ENCODE data around the gene UBA52.

DNA sequence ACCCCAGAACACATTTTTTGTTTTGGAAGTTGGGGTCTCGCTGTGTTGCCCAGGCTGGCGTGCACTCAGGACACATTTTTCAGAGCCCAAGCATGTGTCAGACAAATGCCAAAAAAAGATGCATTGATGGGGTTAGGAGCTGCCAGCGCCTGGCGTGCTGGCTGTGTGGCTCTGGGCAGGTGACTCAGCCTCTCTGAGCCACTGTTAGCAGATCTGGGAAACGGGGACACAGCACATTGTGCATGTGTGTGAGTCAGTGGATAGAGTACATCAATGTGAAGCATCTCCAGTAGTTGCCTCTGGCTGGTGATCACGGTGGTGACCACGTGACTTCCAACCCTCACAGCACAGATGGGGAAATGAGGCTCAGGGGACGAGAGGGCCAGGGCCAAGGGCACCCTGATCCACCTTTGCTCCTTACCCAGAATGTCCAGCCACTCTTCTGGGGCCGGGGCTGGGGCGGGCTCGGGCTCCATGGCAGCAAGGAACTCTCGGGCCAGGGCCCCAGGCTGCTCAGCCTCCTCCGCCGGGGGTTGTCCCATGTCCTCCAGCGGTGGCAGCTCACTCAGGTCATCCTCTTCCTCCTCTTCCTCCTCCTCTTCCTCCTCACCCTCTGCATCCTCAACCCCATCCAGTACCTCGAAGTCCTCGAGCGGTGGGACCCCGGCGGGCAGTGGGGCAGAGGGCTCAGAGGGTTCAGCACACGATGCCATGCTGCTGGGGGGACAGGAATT, 30.2 kb upstream of the UBA52 start:
- TF ChIP-seq, protein P1, sequence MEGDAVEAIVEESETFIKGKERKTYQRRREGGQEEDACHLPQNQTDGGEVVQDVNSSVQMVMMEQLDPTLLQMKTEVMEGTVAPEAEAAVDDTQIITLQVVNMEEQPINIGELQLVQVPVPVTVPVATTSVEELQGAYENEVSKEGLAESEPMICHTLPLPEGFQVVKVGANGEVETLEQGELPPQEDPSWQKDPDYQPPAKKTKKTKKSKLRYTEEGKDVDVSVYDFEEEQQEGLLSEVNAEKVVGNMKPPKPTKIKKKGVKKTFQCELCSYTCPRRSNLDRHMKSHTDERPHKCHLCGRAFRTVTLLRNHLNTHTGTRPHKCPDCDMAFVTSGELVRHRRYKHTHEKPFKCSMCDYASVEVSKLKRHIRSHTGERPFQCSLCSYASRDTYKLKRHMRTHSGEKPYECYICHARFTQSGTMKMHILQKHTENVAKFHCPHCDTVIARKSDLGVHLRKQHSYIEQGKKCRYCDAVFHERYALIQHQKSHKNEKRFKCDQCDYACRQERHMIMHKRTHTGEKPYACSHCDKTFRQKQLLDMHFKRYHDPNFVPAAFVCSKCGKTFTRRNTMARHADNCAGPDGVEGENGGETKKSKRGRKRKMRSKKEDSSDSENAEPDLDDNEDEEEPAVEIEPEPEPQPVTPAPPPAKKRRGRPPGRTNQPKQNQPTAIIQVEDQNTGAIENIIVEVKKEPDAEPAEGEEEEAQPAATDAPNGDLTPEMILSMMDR (IDR thresholded peaks at IDR 0.05; ENCODE audit: poor library complexity, severe bottlenecking) = no peak
- TF ChIP-seq EP300 (conservative IDR thresholded peaks at IDR 0.05; ENCODE audit: poor library complexity, severe bottlenecking) = no peak
- TF ChIP-seq, protein P2, sequence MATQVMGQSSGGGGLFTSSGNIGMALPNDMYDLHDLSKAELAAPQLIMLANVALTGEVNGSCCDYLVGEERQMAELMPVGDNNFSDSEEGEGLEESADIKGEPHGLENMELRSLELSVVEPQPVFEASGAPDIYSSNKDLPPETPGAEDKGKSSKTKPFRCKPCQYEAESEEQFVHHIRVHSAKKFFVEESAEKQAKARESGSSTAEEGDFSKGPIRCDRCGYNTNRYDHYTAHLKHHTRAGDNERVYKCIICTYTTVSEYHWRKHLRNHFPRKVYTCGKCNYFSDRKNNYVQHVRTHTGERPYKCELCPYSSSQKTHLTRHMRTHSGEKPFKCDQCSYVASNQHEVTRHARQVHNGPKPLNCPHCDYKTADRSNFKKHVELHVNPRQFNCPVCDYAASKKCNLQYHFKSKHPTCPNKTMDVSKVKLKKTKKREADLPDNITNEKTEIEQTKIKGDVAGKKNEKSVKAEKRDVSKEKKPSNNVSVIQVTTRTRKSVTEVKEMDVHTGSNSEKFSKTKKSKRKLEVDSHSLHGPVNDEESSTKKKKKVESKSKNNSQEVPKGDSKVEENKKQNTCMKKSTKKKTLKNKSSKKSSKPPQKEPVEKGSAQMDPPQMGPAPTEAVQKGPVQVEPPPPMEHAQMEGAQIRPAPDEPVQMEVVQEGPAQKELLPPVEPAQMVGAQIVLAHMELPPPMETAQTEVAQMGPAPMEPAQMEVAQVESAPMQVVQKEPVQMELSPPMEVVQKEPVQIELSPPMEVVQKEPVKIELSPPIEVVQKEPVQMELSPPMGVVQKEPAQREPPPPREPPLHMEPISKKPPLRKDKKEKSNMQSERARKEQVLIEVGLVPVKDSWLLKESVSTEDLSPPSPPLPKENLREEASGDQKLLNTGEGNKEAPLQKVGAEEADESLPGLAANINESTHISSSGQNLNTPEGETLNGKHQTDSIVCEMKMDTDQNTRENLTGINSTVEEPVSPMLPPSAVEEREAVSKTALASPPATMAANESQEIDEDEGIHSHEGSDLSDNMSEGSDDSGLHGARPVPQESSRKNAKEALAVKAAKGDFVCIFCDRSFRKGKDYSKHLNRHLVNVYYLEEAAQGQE (IDR thresholded peaks at IDR 0.05; ENCODE audit: borderline replicate concordance) = no peak
- no peak for TF ChIP-seq TAF1 (IDR thresholded peaks at IDR 0.05; ENCODE audit: low read depth)
- no peak for TF ChIP-seq POLR2AphosphoS5 (IDR thresholded peaks at IDR 0.05)
- no peak for TF ChIP-seq EZH2 (IDR thresholded peaks at IDR 0.05; ENCODE audit: borderline replicate concordance, insufficient read depth, low read length, poor library complexity, severe bottlenecking)
- no peak for TF ChIP-seq MXI1 (conservative IDR thresholded peaks at IDR 0.05; ENCODE audit: poor library complexity, severe bottlenecking)
- no peak for TF ChIP-seq RAD21 (conservative IDR thresholded peaks at IDR 0.05)
- TF ChIP-seq SMC3 (conservative IDR thresholded peaks at IDR 0.05; ENCODE audit: poor library complexity) = no peak

Data from neural cell (in vitro differentiated cells).